Stimulated activated CD8-positive, alpha-beta memory T cell treated with anti-CD3 and anti-CD28 coated beads, Interleukin-12 subunit alpha, Interleukin-12 subunit beta, amount 100 ng/mL, for 1 hour (primary cell): Measurements from ENCODE around the gene MGAT4C.
"Not testable (repeated sequence)": the region's sequence is repeated elsewhere in the genome, so short reads cannot be mapped to it uniquely, and the experiment has no call there.

Experiments used
- DNase-seq: peaks from one replicate; pipeline ENCODE4 v3.0.0-alpha.2; 2020; ENCODE audit warnings: low read depth

Gene MGAT4C

GRCh38 chr12:86126900-86127299 lies 129.3 kb downstream of the MGAT4C start:
- DNase-seq = not testable (repeated sequence)

- DNase-seq = no peak
Observed at GRCh38 chr12:86122846-86123468, 133.2 kb downstream of the MGAT4C start.

- no peak for DNase-seq
Observed at GRCh38 chr12:86118161-86118560, 138.0 kb downstream of the MGAT4C start.

- DNase-seq = no peak
Observed at GRCh38 chr12:86117711-86118110, 138.5 kb downstream of the MGAT4C start.

GRCh38 chr12:86104087-86104486 lies 152.1 kb downstream of the MGAT4C start:
- no peak for DNase-seq

GRCh38 chr12:86097161-86097560 lies 159.0 kb downstream of the MGAT4C start:
- DNase-seq = no peak

- no peak for DNase-seq
Observed at GRCh38 chr12:86091681-86092080, 164.5 kb downstream of the MGAT4C start.

- no peak for DNase-seq
Observed at GRCh38 chr12:86081843-86082242, 174.3 kb downstream of the MGAT4C start.

- DNase-seq = not testable (repeated sequence)
Observed at GRCh38 chr12:86059052-86059451, 197.1 kb downstream of the MGAT4C start.

- no peak for DNase-seq
Observed at GRCh38 chr12:86057092-86057845, 198.9 kb downstream of the MGAT4C start.

- DNase-seq = no peak
Observed at GRCh38 chr12:86052921-86053320, 203.3 kb downstream of the MGAT4C start.

- DNase-seq = no peak
Observed at GRCh38 chr12:86050010-86050409, 206.2 kb downstream of the MGAT4C start.

- DNase-seq = no peak
Observed at GRCh38 chr12:86044396-86044795, 211.8 kb downstream of the MGAT4C start.

GRCh38 chr12:86042062-86042461 lies 214.1 kb downstream of the MGAT4C start:
- no peak for DNase-seq

GRCh38 chr12:86018361-86018760 lies 237.8 kb downstream of the MGAT4C start:
- DNase-seq = no peak

- no peak for DNase-seq
Observed at GRCh38 chr12:86015026-86015425, 241.2 kb downstream of the MGAT4C start.

- no peak for DNase-seq
Observed at GRCh38 chr12:86006727-86007126, 249.5 kb downstream of the MGAT4C start.

- DNase-seq = no peak
Observed at GRCh38 chr12:85998074-85998473, 258.1 kb downstream of the MGAT4C start.

- no peak for DNase-seq
Observed at GRCh38 chr12:85996280-85996679, 259.9 kb downstream of the MGAT4C start.

GRCh38 chr12:85993746-85994145 lies 262.4 kb downstream of the MGAT4C start:
- DNase-seq = no peak

GRCh38 chr12:85985996-85986395 lies 270.2 kb downstream of the MGAT4C start:
- no peak for DNase-seq

GRCh38 chr12:85983601-85984000 lies 272.6 kb downstream of the MGAT4C start:
- DNase-seq = no peak

GRCh38 chr12:85979641-85980040 lies 276.6 kb downstream of the MGAT4C start:
- DNase-seq = no peak

GRCh38 chr12:85975716-85976115 lies 280.5 kb downstream of the MGAT4C start:
- no peak for DNase-seq
